SK-MEL-5 (cell line): ENCODE data around the gene RTCA. TPM values are rescaled to one million over a fixed set of nuclear protein-coding genes. Genes with fewer than 3 reads are reported as not detected.
"Not testable (repeated sequence)": the region's sequence is repeated elsewhere in the genome, so short reads cannot be mapped to it uniquely, and the experiment has no call there.

Experiments used
- DNase-seq: peaks from one replicate; pipeline ENCODE4 v3.0.0-alpha.2; 2016; ENCODE audit warnings: low read depth, low spot score
- in situ Hi-C: cut with HindIII; loops from 2 replicates; pipeline ENCODE4 v1.10.0; 2016; ENCODE audit warnings: low sequenced_read_pairs, high pct_unique_total_duplicates, low pct_unique_long_range_greater_than_20kb
- total RNA-seq: library from RNA; depleted of rRNA; stranded (reverse); fragments of >200 nt; shearing (Covaris generic); gene quantifications from 2 replicates; pipeline ENCODE4 v1.2.3, GENCODE V29; 2014

Gene RTCA
- total RNA-seq, 1 experiment from 2014 or later: 53.2 TPM

DNA sequence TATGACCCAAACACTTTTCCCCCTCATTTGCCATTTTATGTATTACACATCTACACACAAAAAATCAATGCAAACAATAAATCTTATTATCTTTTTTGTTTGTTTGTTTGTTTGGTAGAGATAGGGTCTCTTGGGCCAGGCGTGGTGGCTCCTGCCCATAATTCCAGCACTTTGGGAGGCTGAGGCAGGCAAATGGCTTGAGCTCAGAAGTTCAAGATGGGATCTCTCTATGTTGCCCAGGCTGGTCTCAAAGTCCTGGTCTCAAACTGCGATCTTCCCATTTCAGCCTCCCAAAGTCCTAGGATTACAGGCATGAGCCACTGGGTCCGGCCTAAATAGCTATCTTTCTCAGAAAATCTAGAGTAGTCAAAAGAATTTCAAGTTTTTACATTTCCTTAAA is 15.2 kb upstream of the RTCA start:
- in situ Hi-C loops: no loop called here
- no peak for DNase-seq

GRCh38 chr1:100252901-100253300 is 13.1 kb upstream of the RTCA start:
- in situ Hi-C loops: no loop called here
- no peak for DNase-seq

DNA sequence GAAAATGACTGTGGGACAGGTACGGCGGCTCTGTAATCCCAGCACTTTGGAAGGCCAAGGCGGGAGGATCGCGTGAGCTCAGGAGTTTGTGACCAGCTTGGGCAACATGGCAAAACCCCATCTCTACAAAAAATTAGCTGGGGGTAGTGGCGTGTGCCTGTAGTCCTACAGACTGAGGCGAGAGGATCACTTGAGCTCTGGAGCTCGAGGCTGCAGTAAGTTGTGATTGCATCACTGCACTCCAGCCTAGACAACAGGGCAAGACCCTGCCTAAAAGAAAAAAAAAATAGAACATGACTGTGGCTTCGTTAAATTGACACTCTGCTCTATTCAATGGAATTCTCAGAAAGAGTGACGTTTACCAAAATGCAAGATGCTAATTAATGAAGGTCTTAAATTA is 12.5 kb upstream of the RTCA start:
- no peak for DNase-seq
- in situ Hi-C loops: no loop called here

GRCh38 chr1:100256273-100256672 is 9.7 kb upstream of the RTCA start:
- in situ Hi-C loops, DNase-seq: not testable (repeated sequence)

GRCh38 chr1:100258427-100258826 is 7.6 kb upstream of the RTCA start:
- DNase-seq, in situ Hi-C loops: not testable (repeated sequence)

DNA sequence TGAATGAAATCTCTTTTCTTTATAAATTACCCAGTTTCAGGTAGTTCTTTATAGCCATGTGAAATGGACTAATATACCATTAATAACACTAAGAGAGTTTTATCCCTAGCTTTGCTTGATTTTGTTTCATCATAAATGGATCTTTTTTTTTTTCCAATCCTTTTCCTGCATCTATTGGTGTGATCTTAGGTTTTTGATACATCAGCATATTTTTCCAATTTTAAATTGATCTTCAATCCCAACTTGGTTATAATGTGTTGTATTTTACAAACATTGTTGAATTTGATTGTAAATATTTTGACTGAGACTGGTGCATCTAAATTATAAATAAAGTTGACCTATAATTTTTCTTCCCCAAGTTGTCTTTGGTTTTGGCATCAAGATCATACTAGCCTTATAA is 4.3 kb upstream of the RTCA start:
- no peak for DNase-seq
- in situ Hi-C loops: no loop called here

DNA sequence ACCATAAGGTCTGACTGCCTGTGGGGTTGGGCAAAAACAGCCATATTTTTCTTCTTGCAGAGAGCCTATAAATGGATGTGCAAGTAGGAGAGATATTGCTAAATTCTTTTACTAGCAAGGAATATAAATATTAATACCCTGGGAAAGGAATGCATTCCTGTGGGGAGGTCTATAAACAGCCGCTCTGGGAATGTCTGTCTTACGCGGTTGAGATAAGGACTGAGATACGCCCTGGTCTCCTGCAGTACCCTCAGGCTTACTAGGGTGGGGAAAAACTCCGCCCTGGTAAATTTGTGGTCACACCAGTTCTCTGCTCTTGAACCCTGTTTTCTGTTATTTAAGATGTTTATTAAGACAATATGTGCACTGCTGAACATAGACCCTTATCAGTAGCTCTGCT is 1.9 kb upstream of the RTCA start:
- DNase-seq, in situ Hi-C loops: not testable (repeated sequence)

GRCh38 chr1:100265562-100265930 is 470 bp upstream of the RTCA start:
- in situ Hi-C loops: no loop called here
- no peak for DNase-seq

DNA sequence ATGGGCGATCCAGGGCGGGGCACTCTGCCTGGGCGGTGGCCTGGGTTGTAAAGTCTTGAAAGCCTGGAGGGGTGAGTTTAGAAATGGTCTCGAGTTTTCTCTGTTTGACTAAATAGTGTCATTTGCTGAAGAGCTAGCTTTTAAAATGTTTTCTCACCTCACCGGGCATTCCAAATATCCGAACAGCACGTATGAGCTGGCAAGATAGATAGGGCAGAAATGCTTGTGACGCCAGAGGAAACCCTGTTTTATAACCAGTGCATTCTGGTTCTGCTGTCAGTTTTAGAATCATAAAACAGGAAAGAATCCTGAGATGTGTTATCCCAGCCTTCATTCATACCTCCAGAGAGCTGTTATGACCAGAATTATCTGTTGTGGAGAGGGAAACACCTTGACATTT is 725 bp downstream of the RTCA start:
- no peak for DNase-seq
- in situ Hi-C loops: no loop called here

DNA sequence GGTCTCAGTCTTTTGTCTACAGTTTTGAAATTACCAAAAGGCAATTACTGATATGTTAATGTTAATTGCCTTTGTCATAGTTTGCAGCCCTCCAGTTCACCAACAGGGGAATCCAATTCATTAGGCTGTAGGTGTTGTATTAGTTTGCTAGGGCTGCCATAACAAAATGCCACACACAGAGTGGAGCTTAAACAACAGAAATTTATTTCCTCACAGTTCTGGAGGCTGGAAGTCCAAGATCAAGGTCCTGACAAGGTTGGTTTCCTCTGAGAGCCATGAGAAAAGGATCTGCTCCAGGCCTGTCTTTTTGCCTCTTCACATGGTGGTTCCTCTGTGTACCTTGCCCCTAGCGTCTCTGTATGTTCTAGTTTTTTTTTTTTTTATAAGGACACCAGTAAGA is 1.3 kb downstream of the RTCA start:
- DNase-seq: no peak
- in situ Hi-C loops: no loop called here

GRCh38 chr1:100268202-100268601 is 2.2 kb downstream of the RTCA start:
- DNase-seq: no peak
- in situ Hi-C loops: no loop called here

DNA sequence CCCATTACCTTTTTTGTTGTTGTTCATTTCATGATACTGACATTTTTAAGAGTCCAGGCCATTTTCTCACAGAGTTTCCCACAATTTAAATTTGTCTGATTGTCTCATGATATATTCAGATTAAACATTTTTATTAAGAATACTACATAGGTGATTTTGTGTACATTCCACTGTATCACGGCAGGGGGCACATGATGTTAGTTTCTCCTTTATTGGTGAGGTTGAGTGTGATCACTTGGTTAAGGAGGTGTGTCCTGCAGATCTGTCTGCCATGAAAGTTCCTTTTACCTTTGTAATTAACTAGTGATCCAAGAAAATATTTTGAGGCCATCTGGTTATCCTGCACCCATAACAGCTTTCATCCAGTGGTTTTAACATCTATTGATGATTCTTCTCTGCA is 11.8 kb downstream of the RTCA start:
- peak; percentile 42 for DNase-seq
- in situ Hi-C loops: no loop called here

DNA sequence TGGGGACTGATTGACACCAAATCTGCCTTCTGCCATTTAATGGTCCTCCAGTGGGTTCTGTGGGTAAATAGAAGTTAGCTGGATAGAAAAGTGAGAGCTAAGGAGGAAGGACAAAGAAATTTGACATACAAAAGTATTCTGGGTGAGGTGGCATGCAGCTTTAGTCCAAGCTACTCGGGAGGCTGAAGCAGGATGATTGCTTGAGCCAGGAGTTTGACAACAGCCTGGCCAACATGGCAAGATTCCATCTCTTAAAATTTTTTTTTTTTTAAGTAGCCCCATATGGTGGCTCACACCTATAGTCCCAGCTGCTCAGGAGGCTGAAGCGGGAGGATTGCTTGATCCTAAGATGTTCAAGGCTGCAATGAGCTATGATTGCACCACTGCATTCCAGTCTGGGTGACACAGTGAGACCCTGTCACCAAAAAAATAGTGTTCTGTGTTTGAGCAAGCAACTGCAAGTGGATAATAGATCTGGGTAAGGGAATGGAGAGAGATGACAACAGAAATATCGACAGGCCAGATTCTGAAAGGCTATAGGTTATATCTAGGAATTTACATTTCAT is 13.4 kb downstream of the RTCA start:
- DNase-seq: no peak
- in situ Hi-C loops: no loop called here

DNA sequence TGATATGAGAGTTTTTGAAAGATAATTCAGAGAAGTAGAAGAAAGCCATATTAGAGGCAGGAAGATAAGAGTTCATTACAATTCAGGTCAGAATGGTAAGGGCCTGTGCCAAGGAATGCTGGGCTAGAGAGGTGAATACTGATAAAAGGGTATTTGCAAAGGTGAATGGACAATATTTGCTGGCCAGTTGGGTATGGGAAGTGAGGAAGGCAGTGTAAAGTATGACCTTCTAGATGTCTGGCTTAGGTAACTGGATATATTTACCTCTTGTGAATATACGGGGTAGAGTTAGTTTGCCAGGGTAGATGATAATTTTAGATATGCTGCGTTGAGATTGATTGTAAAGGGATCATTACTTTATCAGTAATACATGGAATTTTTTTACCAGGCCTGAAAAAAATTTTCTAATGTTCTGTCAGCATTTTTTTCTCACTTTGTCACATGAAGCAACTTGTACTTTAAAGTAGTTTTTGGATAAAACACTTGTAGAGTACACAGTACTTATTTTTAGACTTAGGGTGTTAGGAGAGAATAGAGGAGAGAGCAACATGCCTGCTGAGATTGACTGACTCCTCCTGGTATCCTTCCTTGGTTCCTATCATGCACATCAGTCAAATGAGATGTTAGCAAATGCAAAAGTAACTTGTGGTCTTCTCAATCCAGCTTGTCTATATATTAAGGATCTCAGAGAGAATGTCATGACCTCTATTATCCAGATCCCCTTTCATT is 14.1 kb downstream of the RTCA start:
- in situ Hi-C loops: no loop called here
- no peak for DNase-seq

- in situ Hi-C loops: no loop called here
- no peak for DNase-seq
Measured at GRCh38 chr1:100284591-100284990, 18.6 kb downstream of the RTCA start.

DNA sequence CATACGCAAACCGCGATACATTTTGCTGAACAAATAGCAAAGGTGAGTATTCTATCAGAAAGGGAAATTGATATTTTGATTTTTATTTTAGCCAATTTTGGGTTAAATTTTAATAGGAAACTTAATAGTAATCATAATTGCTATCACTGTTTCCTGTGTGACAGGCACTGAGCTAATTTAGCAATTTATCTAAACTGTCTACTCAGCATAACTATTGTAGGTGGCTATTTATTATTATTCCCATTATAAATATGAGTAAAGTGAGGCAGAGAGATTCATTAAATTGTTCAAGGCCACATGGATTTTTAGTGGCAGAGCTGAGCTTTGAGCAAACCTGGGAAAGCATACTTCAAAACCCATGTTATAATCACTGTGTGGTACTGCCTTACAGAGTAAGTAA is 21.1 kb downstream of the RTCA start:
- no peak for DNase-seq
- in situ Hi-C loops: no loop called here

DNA sequence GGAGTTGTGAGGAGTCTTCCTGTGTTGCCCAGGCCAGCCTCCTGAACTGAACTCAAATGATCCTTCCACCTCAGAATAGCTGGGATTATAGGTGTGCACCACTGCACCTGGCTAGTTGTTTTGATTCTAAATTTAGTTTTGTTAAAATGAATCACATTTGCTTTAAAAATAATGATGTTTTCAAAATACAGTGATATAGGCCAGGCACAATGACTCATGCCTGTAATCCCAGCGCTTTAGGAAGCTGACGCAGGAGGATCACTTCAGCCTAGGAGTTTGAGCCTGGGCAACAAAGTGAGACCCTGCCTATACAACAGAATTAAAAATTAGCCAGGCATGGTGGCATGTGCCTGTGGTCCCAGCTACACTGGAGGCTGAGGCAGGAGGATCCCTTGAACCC is 24.3 kb downstream of the RTCA start:
- in situ Hi-C loops: no loop called here
- no peak for DNase-seq

DNA sequence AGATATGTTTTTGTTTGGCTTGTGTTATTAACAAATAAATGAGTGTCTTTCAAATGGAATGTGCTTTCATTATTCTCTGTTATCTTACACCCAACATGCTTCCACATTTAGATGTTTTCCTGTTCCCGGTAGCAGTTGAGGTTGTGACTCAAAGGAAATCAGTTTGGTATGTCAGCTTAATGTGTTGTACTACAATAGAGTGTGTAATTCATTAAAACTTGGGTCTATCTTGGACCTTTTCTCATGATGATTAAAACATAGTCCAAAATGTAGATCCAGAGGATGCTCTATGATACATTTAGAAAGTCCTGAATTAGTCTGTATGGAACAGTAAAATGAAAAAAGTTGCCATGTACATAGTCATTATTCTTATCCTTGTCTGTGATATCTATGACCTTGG is 26.7 kb downstream of the RTCA start:
- in situ Hi-C loops: no loop called here

GRCh38 chr1:100296140-100296539 is 30.1 kb downstream of the RTCA start:
- no peak for DNase-seq
- in situ Hi-C loops: no loop called here

More for the DNA sequence above, 26.7 kb downstream of the RTCA start:
- DNase-seq: no peak
